Fibroblast of lung (primary cell): ENCODE measurements around the gene RNASE7. TPM values are rescaled to one million over a fixed set of nuclear protein-coding genes. Genes with fewer than 3 reads are reported as not detected.
A peak's percentile ranks its signal among the peaks of the same experiment; 100 is the strongest.

Experiments used
- DNase-seq, 2 donors: peaks; one replicate each; pipeline versions ENCODE4 v3.0.0 to v3.0.0-alpha.2; 2010; ENCODE audit warnings: low read depth in 2 of 2
- H2AFZ ChIP-seq: 2 replicates; pipeline ENCODE4 v1.5.1; 2012; ENCODE audit warnings: low read length, control low read depth, inconsistent platforms
- H3K27ac ChIP-seq: 2 replicates; pipeline ENCODE4 v1.5.1; 2011; ENCODE audit warnings: low read length, control low read depth; ENCODE audit not compliant: insufficient read depth
- H3K27me3 ChIP-seq: 2 replicates; pipeline ENCODE4 v1.5.1; 2011; ENCODE audit warnings: mild to moderate bottlenecking, low read length; ENCODE audit not compliant: control insufficient read depth, insufficient read depth
- H3K36me3 ChIP-seq: 2 replicates; pipeline ENCODE4 v1.5.1; 2011; ENCODE audit warnings: low read length; ENCODE audit not compliant: control insufficient read depth, insufficient read depth
- H3K4me1 ChIP-seq: 2 replicates; pipeline ENCODE4 v1.5.1; 2011; ENCODE audit warnings: low read length; ENCODE audit not compliant: control insufficient read depth, insufficient read depth; ENCODE audit errors: extremely low read depth
- H3K4me2 ChIP-seq: 2 replicates; pipeline ENCODE4 v1.5.1; 2011; ENCODE audit warnings: low read length, control low read depth; ENCODE audit not compliant: insufficient read depth; ENCODE audit errors: extremely low read depth
- H3K4me3 ChIP-seq, 4 experiments: fragments of 200-600 bp in 1 of 4; sonication (generic) in 1 of 4; replicated peaks in 1 of 4; 2 replicates each; pipeline ENCODE4 v1.5.1; 2011 to 2016; ENCODE audit warnings: low read length in 4 of 4, low read depth in 3 of 4, mild to moderate bottlenecking in 3 of 4, control low read depth in 2 of 4, inconsistent platforms in 1 of 4, mixed read lengths in 1 of 4; ENCODE audit not compliant: insufficient read depth in 1 of 4; ENCODE audit errors: control extremely low read depth in 1 of 4
- H3K79me2 ChIP-seq: 2 replicates; pipeline ENCODE4 v1.5.1; 2012; ENCODE audit warnings: mild to moderate bottlenecking, low read length, inconsistent platforms; ENCODE audit not compliant: control insufficient read depth, insufficient read depth
- H3K9ac ChIP-seq: 2 replicates; pipeline ENCODE4 v1.5.1; 2011; ENCODE audit warnings: mild to moderate bottlenecking, low read length, control low read depth; ENCODE audit not compliant: insufficient read depth
- H3K9me3 ChIP-seq: 2 replicates; pipeline ENCODE4 v1.5.1; 2012; ENCODE audit warnings: low read depth, low read length; ENCODE audit not compliant: control insufficient read depth, insufficient read depth
- H4K20me1 ChIP-seq: 2 replicates; pipeline ENCODE4 v1.5.1; 2011; ENCODE audit warnings: low read length; ENCODE audit not compliant: control insufficient read depth, insufficient read depth; ENCODE audit errors: extremely low read depth
- EZH2 ChIP-seq: IDR thresholded peaks from 2 replicates; pipeline ENCODE4 v1.5.1; 2012; ENCODE audit warnings: low read length, control low read depth, mild to moderate bottlenecking; ENCODE audit errors: missing control alignments
- polyA plus RNA-seq, 2 donors: library from polyadenylated mRNA; depleted of rRNA in 1 of 2; stranded (reverse) in 1 of 2; unstranded in 1 of 2; fragments of >200 nt; gene quantifications; 2 replicates each; pipeline ENCODE4 v1.2.1, GENCODE V29; 2011 to 2012; ENCODE audit warnings: missing spikeins in 1 of 2
- total RNA-seq: library from RNA; depleted of rRNA; stranded (reverse); fragments of >200 nt; gene quantifications from 2 replicates; pipeline ENCODE4 v1.2.1, GENCODE V29; 2014
- TF ChIP-seq, protein P1 (sequence below), 2 donors: IDR thresholded peaks in 1 of 2; conservative IDR thresholded peaks in 1 of 2; 1 replicate in 1 of 2; 2 replicates in 1 of 2; pipeline ENCODE4 v1.5.1; 2011 to 2012; ENCODE audit warnings: low read length in 2 of 2, control low read depth in 1 of 2, inconsistent platforms in 1 of 2, low read depth in 1 of 2, mild to moderate bottlenecking in 1 of 2

Gene RNASE7
- total and polyA plus RNA-seq, 2 donors (not counting 1 experiment from before 2014, with no cell fraction given) = not detected

DNA sequence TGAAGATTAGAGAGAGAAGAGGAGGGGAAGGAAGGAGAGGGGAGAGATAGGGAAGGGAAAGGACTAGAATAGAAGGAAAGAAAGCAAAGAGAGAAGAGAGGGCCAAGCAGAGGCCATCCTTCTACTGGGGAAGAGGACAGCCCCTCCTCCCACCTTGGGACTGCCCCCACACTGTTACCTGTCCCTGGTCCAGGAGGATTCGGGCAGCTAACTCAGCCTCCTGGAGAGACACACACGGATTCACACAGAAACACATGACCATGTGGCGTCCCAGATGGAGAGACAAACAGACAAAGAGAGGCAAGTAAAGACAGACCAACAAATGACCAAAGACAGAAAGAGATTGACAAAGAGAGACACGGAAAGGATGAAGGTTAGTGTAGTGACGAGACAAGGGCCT lies 19.5 kb upstream of the RNASE7 start:
- Histone ChIP-seq H3K27me3 (peaks cover 56% of the 10 kb centered on the region), H4K20me1 (no peaks in the 10 kb centered on the region), H2AFZ (no peak overlapping the region), H3K4me3 (no peak overlapping the region), H3K27ac (no peak overlapping the region), H3K36me3 (no peaks in the 10 kb centered on the region), H3K9ac (no peak overlapping the region), H3K4me2 (no peak overlapping the region), H3K9me3 (no peaks in the 10 kb centered on the region), H3K4me1 (no peaks in the 10 kb centered on the region), H3K79me2 (no peaks in the 10 kb centered on the region)
- no peak for DNase-seq
- TF ChIP-seq, protein P1, sequence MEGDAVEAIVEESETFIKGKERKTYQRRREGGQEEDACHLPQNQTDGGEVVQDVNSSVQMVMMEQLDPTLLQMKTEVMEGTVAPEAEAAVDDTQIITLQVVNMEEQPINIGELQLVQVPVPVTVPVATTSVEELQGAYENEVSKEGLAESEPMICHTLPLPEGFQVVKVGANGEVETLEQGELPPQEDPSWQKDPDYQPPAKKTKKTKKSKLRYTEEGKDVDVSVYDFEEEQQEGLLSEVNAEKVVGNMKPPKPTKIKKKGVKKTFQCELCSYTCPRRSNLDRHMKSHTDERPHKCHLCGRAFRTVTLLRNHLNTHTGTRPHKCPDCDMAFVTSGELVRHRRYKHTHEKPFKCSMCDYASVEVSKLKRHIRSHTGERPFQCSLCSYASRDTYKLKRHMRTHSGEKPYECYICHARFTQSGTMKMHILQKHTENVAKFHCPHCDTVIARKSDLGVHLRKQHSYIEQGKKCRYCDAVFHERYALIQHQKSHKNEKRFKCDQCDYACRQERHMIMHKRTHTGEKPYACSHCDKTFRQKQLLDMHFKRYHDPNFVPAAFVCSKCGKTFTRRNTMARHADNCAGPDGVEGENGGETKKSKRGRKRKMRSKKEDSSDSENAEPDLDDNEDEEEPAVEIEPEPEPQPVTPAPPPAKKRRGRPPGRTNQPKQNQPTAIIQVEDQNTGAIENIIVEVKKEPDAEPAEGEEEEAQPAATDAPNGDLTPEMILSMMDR (conservative IDR thresholded peaks at IDR 0.05 in 1 of 2, IDR thresholded peaks at IDR 0.05 in 1 of 2; ENCODE audit: low read depth in 1 of 2, low read length in 2 of 2) = no peak
- no peak for TF ChIP-seq EZH2

DNA sequence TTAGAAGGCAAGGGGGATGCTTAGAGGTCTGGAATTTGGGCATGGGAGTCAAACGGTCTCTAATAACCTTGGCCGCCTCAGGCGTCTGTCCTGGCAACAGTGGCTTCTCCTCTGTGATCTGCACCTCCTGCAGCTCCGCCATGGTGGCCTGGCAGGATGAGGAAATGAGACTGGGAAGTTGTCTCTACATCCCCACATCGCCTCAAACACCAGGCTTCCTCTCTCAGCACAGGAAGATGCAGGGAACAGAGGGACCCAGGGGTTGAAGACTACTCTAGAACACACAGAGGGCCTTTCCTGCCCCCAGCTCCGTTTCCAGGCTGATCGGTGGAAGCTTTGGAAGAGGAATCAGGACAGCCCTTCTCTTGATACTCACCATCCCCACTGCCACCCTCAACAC lies 19.0 kb upstream of the RNASE7 start:
- DNase-seq = no peak
- no peaks in the 10 kb centered on the region for H4K20me1 ChIP-seq
- H2AFZ ChIP-seq = no peak overlapping the region
- no peak overlapping the region for H3K9ac ChIP-seq
- peak; percentile 75 for TF ChIP-seq EZH2
- TF ChIP-seq, protein P1 (conservative IDR thresholded peaks at IDR 0.05 in 1 of 2, IDR thresholded peaks at IDR 0.05 in 1 of 2; ENCODE audit: low read depth in 1 of 2, low read length in 2 of 2) = no peak
- H3K4me1 ChIP-seq = no peaks in the 10 kb centered on the region
- no peaks in the 10 kb centered on the region for H3K79me2 ChIP-seq
- H3K4me3 ChIP-seq = no peak overlapping the region
- no peak overlapping the region for H3K4me2 ChIP-seq
- no peak overlapping the region for H3K27ac ChIP-seq
- no peaks in the 10 kb centered on the region for H3K9me3 ChIP-seq
- peaks cover 56% of the 10 kb centered on the region for H3K27me3 ChIP-seq
- no peaks in the 10 kb centered on the region for H3K36me3 ChIP-seq

DNA sequence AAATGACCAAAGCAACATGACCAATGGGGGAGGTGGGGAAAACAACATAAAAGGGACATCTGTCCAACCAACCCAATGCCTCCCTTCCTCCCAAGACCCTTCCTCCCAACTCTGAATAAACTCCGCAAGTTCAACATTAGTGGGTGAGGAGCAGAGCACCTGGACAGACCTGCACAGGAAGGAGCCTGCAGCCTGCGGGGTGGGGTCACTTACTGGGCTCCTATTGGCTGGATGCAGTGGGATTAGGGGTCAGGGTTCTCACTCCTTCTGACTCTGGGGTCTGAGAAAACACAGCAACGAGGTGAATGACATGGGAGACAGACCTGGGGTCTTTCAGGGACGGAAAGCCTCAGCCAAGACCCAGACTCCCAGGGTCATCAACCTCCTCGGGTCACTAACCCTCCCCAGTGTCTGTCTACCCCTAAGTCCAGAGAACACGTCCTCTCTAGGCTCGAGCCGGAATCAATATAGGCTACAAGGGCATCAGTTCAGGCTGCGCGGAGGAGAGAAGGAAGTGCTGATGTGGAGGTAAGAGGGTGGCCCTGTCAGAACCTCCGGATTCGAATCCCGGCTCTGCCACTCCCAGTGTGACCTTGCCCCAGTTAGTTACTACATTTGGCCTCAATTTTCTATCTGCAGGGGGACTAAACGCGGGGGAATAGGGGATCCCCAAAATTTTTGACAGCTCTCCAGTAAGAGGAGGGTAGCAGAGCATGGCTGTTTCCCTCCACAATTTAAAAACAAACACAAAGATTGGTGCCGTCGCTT lies 18.2 kb upstream of the RNASE7 start:
- Histone ChIP-seq H4K20me1 (no peaks in the 10 kb centered on the region), H3K36me3 (no peaks in the 10 kb centered on the region), H3K79me2 (no peaks in the 10 kb centered on the region), H3K27me3 (peaks cover 56% of the 10 kb centered on the region), H3K27ac (no peak overlapping the region), H3K9me3 (no peaks in the 10 kb centered on the region), H2AFZ (no peak overlapping the region), H3K9ac (no peak overlapping the region), H3K4me1 (no peaks in the 10 kb centered on the region), H3K4me3 (peak overlapping the region in 2 of 4 experiments; percentile 12 to 29), H3K4me2 (no peak overlapping the region)
- TF ChIP-seq, protein P1 (conservative IDR thresholded peaks at IDR 0.05 in 1 of 2, IDR thresholded peaks at IDR 0.05 in 1 of 2; ENCODE audit: low read depth in 1 of 2, low read length in 2 of 2) = no peak
- TF ChIP-seq EZH2 = no peak
- no peak for DNase-seq
